ENCODE measurements around the gene HBD.
"Not testable (repeated sequence)": the region's sequence is repeated elsewhere in the genome, so short reads cannot be mapped to it uniquely, and the experiment has no call there.

The HBD gene

DNA sequence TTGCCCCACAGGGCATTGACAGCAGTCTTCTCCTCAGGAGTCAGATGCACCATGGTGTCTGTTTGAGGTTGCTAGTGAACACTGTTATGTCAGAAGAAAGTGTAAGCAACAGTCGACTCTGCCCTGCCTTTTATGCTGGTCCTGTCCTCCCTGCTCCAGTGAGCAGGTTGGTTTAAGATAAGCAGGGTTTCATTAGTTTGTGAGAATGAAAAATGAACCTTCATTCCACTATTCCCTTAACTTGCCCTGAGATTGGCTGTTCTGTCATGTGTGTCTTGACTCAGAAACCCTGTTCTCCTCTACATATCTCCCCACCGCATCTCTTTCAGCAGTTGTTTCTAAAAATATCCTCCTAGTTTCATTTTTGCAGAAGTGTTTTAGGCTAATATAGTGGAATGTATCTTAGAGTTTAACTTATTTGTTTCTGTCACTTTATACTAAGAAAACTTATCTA, at the start of gene HBD:
Gene HBD (minus strand): TSS at position 103 of the 454 bp plus-strand sequence. CDS start 50 bp downstream, at position 53.
- DNase-seq: no peak

- DNase-seq: no peak
Measured at GRCh38 chr11:5283882-5284281, 49.6 kb upstream of the HBD start.

DNA sequence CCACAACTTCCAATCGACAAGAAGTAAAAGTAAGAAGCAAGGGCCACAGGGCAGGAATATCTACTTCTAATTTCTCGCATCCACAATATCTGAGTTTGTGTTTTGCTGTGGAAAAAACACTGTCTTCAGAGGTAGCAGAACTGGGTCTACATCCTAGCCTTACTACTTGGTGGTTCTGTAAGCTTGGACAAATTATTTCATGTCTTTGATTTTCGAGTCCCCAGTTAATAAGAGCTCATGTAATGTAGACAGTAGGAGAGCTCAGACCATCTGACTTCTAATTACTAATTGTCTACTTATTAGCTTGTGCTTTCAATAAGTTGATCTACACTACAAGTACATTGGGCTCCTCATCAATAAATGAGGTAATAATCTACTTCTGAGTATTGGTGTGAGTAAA, 48.8 kb upstream of the HBD start:
- DNase-seq: no peak

- no peak for DNase-seq
Measured at GRCh38 chr11:5282628-5283027, 48.3 kb upstream of the HBD start.

DNA sequence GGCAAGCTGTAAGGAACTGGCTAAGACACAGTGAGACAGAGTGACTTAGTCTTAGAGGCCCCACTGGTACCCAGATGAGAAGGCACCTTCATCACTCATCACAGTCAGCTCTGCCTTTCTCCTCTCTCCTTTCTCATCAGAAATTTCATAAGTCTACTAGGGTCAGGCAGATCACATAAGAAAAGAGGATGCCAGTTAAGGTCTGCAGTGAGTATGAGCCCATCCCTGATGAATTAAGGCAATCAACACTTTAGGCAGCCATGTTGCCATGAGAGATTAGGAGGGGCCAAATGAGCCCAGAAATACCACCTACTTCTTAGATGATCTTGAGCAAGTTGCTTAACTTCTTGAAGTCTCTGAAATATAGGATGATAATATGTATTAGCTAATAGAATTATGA, 47.3 kb upstream of the HBD start:
- no peak for DNase-seq

DNA sequence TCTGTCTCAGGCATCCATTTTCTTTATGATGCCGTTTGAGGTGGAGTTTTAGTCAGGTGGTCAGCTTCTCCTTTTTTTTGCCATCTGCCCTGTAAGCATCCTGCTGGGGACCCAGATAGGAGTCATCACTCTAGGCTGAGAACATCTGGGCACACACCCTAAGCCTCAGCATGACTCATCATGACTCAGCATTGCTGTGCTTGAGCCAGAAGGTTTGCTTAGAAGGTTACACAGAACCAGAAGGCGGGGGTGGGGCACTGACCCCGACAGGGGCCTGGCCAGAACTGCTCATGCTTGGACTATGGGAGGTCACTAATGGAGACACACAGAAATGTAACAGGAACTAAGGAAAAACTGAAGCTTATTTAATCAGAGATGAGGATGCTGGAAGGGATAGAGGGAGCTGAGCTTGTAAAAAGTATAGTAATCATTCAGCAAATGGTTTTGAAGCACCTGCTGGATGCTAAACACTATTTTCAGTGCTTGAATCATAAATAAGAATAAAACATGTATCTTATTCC, 46.4 kb upstream of the HBD start:
- DNase-seq: no peak

GRCh38 chr11:5279471-5280090, 45.3 kb upstream of the HBD start:
- no peak for DNase-seq

- DNase-seq: no peak
Measured at GRCh38 chr11:5277807-5278382, 43.6 kb upstream of the HBD start.

DNA sequence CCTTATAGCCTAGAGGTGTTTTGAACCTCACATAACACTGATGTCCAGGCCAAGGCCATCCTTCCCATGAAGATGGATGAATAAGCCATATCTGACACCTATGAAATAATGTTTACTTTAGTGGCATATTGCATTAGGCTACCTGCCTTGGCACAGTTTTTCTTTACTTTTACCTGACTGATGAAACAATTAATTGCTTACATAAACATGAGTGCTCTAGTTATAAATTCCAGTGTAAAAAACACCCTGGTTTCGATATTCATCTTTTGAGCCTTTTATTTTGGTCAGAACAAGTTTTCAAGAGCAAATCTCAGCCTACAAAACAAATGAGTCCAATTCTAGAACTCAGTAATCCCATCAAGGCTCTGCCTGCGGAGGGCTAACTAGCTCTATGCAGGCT, 42.4 kb upstream of the HBD start:
- DNase-seq: no peak

- DNase-seq: no peak
Measured at GRCh38 chr11:5275369-5276110, 41.3 kb upstream of the HBD start.

- no peak for DNase-seq
Measured at GRCh38 chr11:5274395-5274794, 40.1 kb upstream of the HBD start.

GRCh38 chr11:5272395-5273017, 38.2 kb upstream of the HBD start:
- DNase-seq: no peak

- no peak for DNase-seq
Measured at GRCh38 chr11:5269715-5270147, 35.4 kb upstream of the HBD start, which contains the start of gene HBE1. TSS of gene HBE1 (minus strand) at chr11:5269945. CDS start at chr11:5269890, 55 bp downstream.

DNA sequence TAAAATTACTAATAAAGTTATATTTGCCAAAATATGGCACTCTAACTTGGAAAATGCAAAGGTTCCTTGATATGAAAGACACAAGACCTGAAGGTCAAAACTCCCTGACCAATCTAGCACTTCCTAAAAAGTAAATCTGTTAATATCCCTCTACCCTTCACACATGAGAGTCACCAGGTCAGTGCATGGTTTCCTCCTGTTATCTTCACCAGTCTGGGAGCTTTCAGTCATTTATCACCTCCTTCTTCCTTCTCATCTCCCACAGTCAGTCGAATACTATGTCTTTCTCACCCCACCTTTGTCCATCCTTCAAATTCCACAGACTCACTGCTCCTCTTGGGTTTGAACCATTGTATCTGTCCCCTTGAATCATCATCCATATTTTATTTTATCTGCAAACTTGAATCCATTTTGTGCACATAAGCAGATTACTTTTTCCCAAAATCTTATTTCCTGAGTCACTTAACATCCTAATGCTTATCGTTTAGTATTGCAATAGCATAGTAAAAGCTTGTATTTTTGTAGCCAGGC, 32.8 kb upstream of the HBD start:
- DNase-seq: no peak

- DNase-seq: no peak
Measured at GRCh38 chr11:5266609-5267008, 32.3 kb upstream of the HBD start.

- DNase-seq: no peak
Measured at GRCh38 chr11:5265832-5266231, 31.5 kb upstream of the HBD start.

- no peak for DNase-seq
Measured at GRCh38 chr11:5258543-5259262, 24.4 kb upstream of the HBD start.

DNA sequence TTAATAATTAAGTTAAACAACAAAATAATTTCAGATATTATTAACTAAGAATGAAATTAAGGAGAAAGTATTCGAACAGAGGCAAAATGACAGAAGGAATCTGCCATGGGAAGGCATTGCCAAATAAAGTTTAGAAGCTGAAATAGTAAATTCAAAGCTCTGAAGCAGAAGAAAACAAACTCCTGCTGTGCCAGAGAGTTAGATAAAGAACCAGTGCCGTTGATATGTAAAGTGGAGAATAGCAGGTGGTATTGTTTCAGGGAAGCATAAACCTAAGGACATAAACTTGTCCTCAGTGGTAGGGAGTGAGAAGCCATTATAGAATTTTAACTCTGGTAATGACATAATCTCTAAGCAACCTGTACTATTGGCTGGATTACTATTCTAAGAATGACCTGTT, 23.0 kb upstream of the HBD start:
- DNase-seq: no peak

- DNase-seq: not testable (repeated sequence)
Measured at GRCh38 chr11:5254646-5255413, 20.5 kb upstream of the HBD start, which contains the start of gene HBG2. TSS of gene HBG2 (minus strand) at chr11:5254781. CDS start at chr11:5254728, 53 bp downstream.

- DNase-seq: not testable (repeated sequence)
Measured at GRCh38 chr11:5254023-5254422, 19.7 kb upstream of the HBD start.

GRCh38 chr11:5253440-5253839, 19.2 kb upstream of the HBD start:
- not testable (repeated sequence) for DNase-seq

GRCh38 chr11:5252919-5253265, 18.6 kb upstream of the HBD start:
- no peak for DNase-seq

Measured in NCI-H526 (cell line).